Dermis microvascular lymphatic vessel endothelial cell (primary cell): ENCODE measurements around the gene RGS6. TPM values are rescaled to one million over a fixed set of nuclear protein-coding genes. Genes with fewer than 3 reads are reported as not detected.

Experiments used
- DNase-seq, 2 donors: peaks; one replicate each; pipeline versions ENCODE4 v3.0.0 to v3.0.0-alpha.2; 2010; ENCODE audit warnings: low read depth in 2 of 2
- total RNA-seq: library from RNA; depleted of rRNA; stranded (reverse); fragments of >200 nt; gene quantifications from 2 replicates; pipeline ENCODE4 v1.2.1, GENCODE V29; 2014

RGS6 gene
- total RNA-seq, 1 donor from 2014 or later: not detected

DNA sequence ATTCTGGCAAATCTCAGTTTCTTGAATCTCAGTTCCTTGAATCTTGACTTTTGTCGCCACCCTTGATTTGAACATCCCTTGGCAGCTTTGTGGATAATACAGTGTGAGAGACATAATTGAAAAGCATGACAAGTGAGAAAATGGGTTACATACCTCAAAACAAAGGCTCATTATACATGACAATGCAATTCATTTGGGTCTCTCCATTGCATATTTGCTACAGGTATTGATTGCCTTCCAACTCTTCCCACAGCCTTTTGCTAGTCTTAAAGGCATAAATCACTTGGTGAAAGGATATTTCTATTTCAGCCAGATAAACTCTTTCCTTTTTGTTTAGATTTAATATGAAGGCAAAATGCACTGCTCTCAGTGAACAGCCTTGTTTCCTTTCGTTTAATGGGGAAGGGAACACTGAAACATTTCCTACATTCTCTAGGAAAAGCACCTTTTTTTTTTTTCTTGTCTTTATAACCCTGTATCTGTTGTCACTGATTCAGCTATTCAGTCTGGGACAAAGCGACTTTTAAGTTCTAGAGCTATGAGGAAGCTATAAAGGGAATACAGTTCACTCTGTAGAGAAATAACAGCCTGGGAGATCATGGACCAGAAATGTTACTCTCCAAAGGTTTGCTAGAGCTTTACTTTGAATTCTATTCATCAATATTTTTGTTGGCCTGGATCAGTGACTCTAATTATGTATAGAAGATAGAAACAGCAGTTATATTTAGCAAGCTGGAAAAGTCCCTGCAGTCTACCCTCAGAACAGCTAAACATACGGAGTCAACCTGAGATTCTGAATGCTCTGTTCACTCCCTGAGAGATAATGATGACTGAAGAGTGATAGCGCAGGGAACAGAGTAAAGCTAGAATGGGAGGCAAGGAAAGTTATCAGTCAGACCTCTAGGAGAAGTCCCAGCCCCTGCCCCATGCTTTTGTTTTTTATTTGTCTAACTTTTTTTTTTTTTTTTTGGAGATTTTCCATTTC is 311.4 kb downstream of the RGS6 start:
- no peak for DNase-seq

DNA sequence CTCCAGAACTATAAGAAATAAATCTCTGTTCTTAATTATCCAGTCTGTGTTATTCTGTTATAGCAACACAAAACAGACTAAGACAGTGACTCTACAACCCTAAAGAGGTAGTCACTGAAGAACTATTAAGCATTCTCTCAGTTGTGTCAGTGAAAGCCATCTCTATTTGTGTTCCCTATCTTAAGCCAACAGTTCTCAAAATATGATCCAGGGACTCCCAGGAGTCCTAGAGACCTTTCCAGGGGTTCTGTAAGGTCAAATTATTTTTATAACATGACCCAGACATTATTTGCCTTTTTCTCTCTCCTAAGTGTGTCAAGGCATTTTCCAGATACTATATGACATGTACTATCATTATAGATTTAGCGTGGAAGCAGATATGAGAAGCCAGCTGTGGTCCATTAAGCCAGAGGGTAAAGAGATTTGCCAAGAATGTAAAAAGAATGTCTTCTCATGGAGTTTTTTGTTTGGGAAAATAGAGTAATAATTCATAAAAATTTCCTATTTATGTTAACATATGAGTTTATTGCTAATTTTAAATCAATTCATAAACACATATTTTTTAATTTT is 315.8 kb downstream of the RGS6 start:
- DNase-seq: no peak

DNA sequence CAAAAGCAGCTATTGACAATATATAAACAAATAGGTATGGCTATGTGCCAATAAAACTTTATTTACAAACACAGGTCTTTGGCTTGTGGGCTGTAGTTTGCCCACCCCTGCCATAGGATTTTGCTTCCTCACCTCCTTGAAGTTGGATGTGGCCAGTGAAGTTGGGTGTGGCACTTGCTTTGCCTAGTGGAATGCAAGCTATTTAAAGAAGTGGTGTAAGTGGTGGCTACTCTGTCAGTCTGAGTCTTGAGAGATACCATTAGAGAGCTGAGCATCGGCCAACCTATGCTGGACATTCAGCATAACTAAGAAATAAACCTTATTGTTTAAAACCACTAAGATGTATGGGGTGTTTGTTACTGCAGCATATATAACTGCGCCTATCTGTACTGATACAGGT is 321.3 kb downstream of the RGS6 start:
- no peak for DNase-seq

DNA sequence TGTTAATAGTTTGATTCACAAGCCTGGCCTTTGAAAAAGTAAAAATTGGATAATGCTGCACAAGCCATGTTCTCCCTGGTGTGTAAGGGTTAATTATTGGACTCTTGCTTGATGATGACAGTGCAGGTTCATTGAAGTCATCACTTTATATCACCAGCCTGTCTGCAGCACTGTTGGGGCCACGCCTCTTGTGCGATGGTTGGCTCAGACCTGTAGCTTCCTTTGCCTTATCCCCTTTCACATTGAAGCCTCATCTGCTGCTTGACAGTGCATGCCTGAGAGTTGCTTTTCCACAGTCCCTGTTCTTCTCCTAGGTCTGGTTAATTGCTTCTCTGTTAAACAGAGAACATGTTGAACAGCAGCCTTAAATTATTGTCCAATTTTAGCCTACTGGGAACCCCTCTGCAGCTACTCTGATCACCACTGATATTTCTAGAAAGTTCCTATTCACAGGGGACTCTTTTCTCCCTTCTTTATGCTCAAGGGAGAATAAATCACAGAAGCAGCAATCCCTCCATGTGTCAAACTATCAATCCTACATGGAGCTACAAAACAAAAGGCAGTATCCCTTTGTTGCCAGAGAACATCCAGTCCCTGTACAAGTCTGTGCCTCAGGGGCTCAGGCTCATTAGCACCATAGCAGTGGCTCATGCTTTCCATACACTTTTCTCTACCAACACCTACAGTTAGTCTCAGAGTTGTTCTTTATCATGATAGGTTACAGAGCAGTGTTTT is 322.1 kb downstream of the RGS6 start:
- DNase-seq: no peak

DNA sequence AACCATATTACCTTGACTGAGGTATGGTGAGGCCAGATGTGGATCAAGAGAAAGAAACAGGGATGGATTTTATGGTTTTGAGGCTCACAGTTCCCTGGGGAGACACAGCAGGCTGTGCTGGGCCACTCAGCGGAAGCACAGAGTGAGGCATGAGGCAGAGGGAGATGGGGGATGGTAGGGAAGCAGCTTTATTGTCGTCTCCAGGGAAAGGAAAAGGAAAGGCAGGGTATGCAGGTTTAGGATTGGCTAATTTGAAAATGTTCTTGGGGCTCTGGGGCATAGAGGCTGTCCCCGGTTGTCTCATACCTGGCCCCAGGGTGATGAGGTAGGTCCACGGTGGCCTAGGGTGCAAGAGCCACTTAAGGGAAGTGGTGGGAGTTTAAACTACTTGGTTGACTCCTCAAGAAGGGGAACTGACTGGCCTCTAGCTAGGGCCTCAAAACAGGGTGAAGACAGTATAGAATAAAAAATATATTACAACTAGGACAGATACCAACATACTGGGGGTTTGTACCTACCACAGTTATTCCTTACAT is 322.8 kb downstream of the RGS6 start:
- no peak for DNase-seq

DNA sequence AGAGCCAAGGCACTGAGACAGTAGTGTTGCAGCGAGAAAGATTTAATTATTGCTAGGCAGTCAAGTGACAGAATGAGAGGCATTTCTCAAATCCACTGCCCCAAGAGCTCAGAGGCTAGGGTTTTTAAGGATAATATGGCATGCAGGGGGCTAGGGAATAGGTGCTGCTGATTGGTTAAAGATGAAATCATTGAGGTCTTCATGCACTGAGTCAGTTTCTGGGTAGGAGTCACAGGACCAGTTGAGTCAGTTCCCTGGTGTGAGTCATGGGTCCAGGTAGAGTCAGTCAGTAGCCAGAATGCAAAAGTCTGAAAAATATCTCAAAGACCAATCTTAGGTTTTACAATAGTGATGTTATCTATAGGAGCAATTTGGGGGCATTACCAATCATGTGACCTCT is 323.8 kb downstream of the RGS6 start:
- DNase-seq: no peak

DNA sequence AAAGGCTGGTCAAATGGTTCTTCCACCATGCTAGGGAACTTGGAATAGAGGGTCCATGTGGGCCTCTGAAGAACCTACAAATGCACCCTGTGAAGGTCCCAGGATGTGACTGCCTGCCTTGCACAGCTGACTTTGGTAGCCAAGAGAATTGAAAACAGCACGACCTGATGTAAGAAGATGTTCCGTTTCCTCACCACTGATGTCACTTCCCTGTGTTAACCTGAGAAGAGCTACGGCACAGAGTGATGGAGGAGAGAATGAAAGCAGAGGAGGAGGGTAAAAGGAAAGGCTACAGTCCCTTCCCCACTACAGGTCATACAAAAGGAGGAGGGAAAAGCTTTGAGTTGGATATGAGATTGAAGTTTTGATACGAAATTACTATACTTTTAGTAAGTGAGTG is 328.8 kb downstream of the RGS6 start:
- DNase-seq: no peak

DNA sequence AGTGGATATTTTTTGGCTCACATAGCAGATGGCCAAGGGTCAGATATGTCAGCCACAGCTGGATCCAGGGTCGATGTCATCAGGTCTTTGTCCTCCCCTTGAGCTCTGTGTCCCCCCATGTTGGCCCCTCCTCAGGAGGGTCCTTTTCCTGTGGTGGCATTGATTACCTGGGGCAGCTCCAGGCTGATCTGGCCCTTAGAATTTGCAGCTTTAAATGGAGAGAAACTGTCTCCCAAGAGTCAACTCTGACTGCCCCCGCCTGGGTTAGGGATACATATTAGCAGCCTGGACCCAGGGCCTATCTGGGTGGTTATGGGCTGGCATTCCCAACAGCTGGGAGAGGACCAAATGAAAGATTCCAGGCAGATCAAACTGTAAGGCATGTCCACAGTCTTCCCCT is 330.5 kb downstream of the RGS6 start:
- no peak for DNase-seq

DNA sequence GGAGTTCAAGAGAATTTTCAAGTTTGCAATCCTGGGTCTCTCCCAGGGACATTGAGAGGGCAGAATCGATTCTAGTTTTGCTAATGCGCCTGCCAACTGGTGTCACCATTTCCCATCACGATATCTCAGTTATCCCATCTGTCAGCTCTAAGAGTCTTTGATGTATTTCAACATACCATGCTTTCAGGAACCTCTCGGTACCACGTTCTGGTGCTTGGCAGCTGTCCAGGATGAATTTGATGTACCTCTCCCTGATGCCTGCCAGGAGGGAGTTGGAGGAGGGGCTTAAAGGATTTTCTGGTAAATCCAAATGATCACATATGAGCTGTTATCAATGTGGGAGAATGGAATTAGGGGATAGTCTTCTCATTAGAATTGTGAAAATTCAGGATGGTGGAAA is 332.5 kb downstream of the RGS6 start:
- DNase-seq: no peak

DNA sequence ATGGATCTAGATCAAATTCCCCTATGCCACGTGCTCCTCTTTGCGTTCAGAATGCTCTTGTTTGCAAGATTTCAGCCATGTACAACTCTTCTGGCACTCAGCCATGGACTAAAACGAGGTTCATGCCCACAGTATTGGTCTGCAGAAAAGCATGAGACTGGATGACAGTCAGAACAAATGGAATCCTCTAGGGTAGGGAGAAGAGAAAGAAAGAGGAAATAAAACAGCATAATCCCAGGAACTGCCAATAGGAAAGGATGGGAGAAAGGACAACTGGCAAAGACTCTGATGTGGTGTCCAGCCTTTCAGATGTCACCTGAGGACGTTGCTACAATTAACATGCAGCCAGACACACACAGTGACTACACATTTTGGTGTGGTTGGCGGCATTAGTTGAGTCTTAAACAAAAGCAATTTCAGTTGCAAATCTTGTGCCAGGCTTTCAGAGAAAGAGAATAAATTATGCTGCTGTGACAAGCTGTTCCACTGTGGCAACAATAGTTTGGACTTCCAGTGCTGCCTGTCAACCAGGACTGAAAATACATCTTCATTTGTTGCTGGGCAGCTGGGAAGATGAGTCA is 338.0 kb downstream of the RGS6 start:
- no peak for DNase-seq

DNA sequence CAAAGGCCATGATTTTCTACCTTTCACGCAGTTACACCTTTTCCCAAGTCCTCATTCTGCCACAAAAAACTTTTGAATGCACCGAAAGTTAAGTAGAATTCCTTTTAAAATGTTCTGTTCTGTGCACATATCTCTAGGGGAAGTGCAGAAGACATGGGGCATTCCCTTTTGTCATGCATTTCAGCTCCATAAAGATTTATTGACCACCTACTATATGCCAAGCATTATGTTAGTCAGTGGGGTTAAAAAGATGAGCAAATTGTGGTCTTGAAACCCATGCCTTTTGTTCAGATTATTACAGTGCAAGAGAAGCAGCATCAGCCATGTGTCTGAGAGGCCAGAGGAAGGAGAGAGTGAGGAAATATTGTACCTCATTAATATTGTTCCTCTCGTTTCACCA is 338.5 kb downstream of the RGS6 start:
- no peak for DNase-seq

DNA sequence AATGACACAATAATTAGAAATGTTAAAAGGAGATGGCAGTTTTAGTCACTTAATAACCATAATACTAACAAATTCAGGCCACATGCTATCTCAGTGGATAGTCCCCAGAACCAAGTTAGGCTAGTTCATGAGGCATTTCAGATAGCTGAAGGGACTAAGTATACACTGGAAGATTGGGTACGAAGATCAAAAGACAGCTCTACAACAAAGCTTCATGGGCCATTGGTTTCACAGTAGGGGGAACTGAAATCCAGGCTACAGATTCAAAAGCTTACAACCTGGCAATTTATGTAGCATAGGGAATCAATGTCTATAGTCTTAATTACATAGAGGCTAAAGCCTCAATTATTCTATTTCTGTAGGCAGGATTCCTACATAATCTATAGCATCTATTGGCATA is 343.0 kb downstream of the RGS6 start:
- no peak for DNase-seq

DNA sequence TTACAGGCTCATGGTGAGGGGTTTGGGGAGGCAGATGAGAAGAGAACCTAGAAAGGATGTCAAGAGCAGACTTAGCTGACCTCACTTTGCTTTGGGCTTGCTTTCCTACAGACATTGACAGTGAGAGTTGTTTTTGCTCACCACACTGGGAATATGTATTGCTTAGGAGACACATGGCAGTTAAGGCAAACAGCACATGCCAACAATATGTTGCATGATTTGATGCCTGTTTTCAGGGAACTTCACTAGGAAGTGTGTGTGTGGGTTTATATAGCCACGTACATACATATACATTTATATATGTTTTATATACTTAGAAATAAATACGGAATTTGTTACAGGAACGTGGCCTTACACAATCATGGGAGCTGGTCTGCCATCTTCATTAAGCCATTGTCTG is 346.1 kb downstream of the RGS6 start:
- DNase-seq: no peak

DNA sequence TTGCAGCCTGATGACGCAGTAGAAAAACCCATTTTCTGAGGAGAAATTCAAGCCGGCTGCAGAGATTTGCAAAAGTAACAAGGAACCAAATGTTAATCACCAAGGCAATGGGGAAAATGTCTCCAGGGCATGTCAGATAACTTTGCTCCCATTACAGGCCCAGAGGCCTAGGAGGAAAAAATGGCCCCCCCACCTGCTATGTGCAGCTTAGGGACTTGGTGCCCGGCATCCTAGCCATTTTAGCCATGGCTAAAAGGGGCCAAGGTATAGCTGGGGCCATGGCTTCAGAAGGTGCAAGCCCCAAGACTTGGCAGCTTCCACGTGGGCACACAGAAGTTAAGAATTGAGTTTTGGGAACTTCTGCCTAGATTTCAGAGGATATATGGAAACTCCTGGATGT is 351.9 kb downstream of the RGS6 start:
- no peak for DNase-seq

DNA sequence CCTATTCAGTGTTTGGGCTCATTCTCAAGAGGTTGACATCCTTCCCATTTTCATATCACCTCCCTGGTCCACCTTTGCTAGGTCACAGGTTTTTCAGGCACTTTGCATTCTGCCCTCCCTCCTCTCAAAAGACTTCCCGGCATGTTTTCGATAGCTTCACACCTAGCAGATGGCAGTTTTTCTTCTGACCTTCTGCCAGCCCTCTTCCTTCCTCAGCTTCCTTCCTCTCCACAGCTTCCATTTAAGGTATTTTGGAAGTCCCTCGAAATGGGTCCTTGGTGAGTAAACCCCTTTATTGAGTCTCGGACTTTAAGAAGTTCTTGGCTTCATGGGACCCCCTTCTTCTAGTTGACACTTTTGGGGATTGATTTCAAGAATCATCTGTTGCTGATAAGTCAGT is 358.0 kb downstream of the RGS6 start:
- DNase-seq: no peak

DNA sequence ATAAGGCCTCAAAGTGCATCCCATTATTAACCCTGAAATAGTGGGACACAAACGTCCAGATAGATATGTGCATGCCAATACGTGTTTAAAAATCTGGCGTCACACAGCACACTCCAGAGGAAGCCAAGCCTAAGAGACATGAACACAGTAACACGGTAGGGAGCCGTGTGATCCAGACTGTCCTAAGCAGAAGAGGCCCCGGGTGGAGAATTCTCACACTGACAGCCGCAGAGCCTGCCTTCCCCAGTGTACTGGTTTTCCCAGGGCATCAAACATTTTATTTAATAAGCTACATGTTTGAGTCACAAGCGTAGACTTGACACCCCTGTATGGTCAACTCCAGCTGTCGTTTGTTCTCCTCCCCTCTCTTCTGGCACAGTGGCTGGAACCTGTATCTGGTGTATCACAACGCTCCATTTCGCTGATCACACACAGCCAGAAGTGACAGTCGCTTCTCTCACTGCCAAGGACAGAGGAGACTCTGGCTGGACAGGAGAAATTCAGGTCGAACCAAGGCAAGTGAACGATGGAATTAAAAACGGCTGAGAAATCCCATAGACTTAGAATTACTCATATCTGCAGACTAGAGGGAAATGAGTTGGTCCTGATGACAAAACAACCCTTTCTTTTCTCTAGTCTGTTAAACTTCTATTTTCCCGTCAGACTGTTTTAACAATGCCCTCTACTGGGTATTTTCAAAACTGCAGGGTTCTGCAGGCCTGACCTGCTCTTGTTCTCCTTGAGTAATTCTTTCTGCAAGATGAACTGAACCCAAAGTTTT is 359.9 kb downstream of the RGS6 start:
- DNase-seq: peak in 1 of 2 donors; percentile 11

DNA sequence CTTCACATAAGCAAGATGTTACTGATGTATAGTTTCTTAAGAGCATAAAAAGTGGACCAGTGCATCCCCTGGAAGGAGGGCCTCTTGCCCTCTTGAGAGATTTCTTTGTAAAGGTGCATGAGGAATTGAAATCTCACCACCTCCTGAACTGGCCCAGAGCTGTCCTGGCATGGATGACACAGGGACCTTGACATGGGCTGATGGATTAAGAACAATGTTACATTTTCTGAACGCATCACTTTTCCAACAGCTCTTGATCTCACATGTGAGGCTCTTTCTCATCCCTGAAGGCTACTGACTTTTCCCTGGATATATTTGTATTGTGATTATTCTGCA is 360.4 kb downstream of the RGS6 start:
- DNase-seq: no peak

DNA sequence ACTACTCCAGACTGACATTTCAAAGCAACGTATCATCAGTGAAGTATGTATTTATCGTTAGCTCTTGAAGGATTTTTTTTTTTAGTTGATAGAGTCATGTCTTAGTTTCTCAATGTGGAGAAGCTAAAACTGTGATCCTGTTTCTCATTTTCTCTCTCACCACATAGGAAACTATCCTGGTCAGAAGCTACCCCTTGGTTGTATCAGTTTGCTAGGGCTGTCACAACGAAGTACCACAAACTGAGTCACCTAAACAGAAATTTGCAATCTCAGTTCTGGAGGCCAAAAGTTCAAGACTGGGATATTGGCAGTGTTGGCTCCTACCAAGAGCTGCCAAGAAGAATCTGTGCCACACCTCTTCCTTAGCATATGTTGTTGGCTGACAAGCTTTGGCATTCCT is 369.1 kb downstream of the RGS6 start:
- no peak for DNase-seq

DNA sequence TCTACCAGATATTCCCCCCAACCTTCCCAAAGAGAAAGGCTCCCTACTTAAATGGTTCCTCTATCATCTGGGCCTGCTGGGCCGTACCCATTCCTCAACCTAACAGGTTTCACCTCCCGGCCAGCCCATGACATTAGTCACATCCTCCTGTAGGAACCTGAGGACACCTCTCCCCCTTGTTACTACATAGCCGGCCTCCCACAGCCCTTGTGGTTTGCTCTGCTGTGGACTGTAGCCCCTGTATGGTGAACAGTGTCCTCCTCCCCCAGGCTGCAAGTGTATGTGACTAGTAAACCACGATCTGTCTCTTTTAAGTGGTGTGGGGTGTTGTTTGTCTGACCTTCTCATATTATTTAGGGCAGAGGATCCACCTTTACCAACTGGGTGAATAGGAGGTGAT is 371.7 kb downstream of the RGS6 start:
- no peak for DNase-seq

DNA sequence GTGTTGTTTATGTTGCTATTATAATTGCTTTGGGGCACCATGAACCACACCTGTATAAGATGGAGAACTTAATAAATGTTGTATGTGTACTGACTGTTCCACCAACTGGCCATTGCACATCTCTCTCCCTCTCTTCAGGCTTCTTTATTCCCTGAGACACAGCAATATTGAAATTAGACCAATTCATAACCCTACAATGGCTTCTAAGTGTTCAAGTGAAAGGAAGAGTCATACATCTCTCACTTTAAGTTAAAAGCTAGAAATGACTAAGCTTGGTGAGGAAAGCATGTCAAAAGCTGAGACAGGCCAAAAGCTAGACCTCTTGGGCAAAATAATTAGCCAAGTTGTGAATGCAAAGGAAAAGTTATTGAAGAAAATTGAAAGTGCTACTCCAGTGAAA is 373.3 kb downstream of the RGS6 start:
- no peak for DNase-seq

DNA sequence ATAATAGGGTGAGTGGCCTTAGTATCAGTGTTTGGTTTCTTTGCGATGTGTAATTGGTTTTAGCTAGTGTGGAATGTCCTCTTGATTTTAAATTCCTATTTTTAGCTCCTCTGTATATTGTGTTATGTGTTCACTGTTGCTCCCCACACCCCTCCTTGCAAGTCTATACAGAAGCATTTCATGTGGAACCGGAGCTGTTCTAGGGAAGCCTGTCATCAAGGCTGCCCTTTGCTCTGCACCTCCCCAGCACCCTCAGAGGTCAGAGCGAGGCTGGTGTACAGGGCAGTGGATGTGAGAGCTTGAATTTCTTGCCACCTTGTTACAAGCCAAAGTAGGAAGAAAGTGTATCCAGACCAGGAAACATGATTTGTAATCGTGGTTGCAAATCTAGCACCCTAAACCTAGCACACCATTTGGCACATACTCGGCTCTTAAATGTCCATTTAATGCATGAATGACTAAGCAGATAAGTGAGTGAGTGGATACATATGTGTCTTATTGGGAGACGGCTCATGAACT is 376.8 kb downstream of the RGS6 start:
- no peak for DNase-seq
